Body of pancreas (tissue), 4 donors: ENCODE measurements around the gene C1orf35.

Experiments
- CTCF ChIP-seq, 7 experiments: fragments of 450-650 bp in 4 of 7; fragments of 200-600 bp in 3 of 7; sonication (generic) in 3 of 7; IDR thresholded peaks; one replicate each; pipeline ENCODE4 v1.5.1; 2016 to 2019; ENCODE audit warnings: antibody characterized with exemption in 7 of 7
- POLR2A ChIP-seq, 3 donors: fragments of 450-650 bp; IDR thresholded peaks; one replicate each; pipeline ENCODE4 v1.6.1; 2016; ENCODE audit warnings: antibody characterized with exemption in 3 of 3, mild to moderate bottlenecking in 2 of 3

- no peak for TF ChIP-seq CTCF (IDR thresholded peaks at IDR 0.05)
- no peak for TF ChIP-seq POLR2A (IDR thresholded peaks at IDR 0.05)
Observed at GRCh38 chr1:228062085-228062791, 40.9 kb downstream of the C1orf35 start.
